ENCODE measurements around the gene PTPRM.

DNA sequence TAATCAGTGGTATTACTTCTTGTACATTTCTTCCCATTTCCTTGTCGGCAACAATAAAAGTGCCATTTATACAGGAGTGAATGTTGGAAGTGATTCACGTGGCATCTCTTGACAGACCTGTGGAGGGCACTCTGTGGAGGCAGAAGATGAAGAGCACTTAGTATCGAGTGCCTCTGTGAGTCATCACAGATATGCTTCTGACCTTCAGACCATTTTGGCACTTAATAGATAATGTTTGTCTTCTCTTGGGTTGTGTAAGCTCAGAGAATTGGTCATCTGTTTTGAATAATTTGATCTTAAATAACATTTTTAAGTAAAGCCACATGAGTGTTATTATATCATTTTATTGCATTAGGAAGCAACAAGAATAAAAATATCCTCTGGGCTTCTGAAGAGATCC, 305.5 kb downstream of the PTPRM start:
- TF ChIP-seq, protein P1, sequence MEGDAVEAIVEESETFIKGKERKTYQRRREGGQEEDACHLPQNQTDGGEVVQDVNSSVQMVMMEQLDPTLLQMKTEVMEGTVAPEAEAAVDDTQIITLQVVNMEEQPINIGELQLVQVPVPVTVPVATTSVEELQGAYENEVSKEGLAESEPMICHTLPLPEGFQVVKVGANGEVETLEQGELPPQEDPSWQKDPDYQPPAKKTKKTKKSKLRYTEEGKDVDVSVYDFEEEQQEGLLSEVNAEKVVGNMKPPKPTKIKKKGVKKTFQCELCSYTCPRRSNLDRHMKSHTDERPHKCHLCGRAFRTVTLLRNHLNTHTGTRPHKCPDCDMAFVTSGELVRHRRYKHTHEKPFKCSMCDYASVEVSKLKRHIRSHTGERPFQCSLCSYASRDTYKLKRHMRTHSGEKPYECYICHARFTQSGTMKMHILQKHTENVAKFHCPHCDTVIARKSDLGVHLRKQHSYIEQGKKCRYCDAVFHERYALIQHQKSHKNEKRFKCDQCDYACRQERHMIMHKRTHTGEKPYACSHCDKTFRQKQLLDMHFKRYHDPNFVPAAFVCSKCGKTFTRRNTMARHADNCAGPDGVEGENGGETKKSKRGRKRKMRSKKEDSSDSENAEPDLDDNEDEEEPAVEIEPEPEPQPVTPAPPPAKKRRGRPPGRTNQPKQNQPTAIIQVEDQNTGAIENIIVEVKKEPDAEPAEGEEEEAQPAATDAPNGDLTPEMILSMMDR (conservative IDR thresholded peaks at IDR 0.05; ENCODE audit: low read depth, low read length): peak; percentile 72
- TF ChIP-seq EZH2 (IDR thresholded peaks at IDR 0.05; ENCODE audit: low read length, unreplicated experiment): no peak
